K562 treated with DMSO at 1 percent for 48 hours (cell line): ENCODE measurements around the gene GH1. TPM values are rescaled to one million over a fixed set of nuclear protein-coding genes. Genes with fewer than 3 reads are reported as not detected.

Source experiments
- total RNA-seq: library from RNA; unstranded; fragments of 300-600 nt; gene quantifications from 2 replicates; pipeline ENCODE4 v1.2.3, GENCODE V29; 2022; ENCODE audit warnings: low replicate concordance; ENCODE audit errors: extremely low read depth

The GH1 gene
- total RNA-seq, result not detected in 2 replicates

DNA sequence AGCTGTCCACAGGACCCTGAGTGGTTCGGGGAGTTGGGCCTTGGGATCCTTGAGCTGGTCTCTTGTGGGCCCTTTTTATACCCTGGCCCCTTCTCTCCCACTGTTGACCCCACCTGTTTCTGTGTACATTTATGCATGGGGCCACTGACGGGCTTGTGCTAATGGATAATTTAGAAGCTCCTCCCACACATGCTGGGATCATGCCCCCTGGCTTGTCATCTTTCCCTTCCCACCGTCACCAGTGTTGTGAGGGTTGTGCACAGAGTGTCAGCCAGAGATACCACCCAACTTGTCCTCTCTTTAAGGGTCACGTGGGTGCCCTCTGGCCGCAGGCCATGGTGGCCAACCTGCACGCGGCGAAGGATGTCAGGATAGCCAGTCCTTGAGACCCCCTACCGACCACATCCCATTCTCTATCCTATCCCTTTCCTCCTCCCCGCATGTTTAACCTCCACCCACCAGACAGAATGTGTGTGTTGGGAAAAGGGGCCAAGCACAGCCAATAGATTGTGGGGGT is at the start of gene GH1:
Gene GH1 (minus strand): TSS at position 51 of the 517 bp plus-strand sequence. CDS start 63 bp downstream, outside the sequence.

GRCh38 chr17:63931981-63932561 is 13.4 kb upstream of the GH1 start, which contains the start of gene CD79B:
Gene CD79B (minus strand): TSS chr17:63932331. CDS start chr17:63932261, 70 bp downstream.

DNA sequence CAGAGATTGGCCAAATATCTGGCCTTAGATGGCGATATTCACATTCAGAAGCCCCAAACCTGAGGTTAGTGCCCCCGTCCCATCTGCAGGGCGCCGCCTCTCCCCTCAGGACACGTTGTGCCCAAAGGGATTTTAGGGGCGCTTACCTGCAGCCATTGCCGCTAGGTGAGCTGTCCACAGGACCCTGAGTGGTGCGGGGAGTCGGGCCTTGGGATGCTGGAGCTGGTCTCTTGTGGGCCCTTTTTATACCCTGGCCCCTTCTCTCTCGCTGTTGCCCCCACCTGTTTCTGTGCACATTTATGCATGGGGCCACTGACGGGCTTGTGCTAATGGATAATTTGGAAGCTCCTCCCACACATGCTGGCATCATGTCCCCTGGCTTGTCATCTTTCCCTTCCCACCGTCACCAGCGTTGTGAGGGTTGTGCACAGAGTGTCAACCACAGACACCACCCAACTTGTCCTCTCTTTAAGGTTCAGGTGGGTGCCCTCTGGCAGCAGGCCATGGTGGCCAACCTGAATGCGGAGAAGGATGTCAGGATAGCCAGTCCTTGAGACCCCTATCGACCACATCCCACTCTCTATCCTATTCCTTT is 7.5 kb downstream of the GH1 start, which contains the start of gene CSHL1:
Gene CSHL1 (minus strand): TSS at position 218 of the 595 bp plus-strand sequence. CDS start 62 bp downstream, at position 156.

GRCh38 chr17:63896524-63897354 is 21.9 kb downstream of the GH1 start, which contains the start of gene CSH1:
Gene CSH1 (minus strand): TSS chr17:63896574. CDS start chr17:63896511, 63 bp downstream.

DNA sequence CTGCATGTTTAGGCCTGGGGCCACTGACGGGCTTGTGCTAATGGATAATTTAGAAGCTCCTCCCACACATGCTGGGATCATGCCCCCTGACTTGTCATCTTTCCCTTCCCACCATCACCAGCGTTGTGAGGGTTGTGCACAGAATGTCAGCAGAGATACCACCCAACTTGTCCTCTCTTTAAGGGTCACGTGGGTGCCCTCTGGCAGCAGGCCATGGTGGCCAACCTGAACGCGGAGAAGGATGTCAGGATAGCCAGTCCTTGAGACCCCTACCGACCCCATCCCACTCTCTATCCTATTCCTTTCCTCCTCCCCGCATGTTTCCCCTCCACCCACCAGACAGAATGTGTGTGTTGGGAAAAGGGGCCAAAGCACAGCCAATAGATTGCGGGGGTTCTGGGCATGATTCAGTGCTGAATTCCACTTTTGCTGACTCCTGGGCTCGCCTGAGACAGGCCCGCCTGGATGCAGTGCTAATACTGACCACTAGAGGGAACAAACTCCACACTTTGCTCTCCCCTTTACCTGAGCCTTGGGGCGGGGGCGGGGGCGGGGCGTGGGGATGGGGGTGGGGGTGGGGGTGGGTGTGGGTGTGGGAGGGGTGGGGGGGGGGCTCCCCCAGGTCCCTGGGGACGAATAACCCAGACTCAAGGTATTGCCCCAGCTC is 36.6 kb downstream of the GH1 start, which contains the start of gene GH2:
Gene GH2 (minus strand): TSS at position 10 of the 667 bp plus-strand sequence. CDS start 143 bp downstream, outside the sequence.

DNA sequence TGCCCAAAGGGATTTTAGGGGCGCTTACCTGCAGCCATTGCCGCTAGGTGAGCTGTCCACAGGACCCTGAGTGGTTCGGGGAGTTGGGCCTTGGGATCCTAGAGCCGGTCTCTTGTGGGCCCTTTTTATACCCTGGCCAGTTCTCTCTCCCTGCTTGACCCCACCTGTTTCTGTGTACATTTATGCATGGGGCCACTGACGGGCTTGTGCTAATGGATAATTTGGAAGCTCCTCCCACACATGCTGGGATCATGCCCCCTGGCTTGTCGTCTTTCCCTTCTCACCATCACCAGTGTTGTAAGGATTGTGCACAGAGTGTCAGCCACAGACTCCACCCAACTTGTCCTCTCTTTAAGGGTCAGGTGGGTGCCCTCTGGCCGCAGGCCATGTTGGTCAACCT is 45.1 kb downstream of the GH1 start, which contains the start of gene CSH2:
Gene CSH2 (minus strand): TSS at position 101 of the 400 bp plus-strand sequence. CDS start 63 bp downstream, at position 38.

Other genes with a start within 250 kb of the GH1 start
- gene LIMD2, start 218.7 kb downstream of the GH1 start, total RNA-seq, result not detected in 2 replicates
- gene STRADA, start 177.0 kb downstream of the GH1 start, total RNA-seq, result not detected in 2 replicates
- not detected in 2 replicates for gene CCDC47, start 145.2 kb downstream of the GH1 start, total RNA-seq
- gene DDX42, start 144.7 kb downstream of the GH1 start, total RNA-seq, result not detected in 2 replicates
- 726 TPM in 1 of 2 replicates, not detected in the other for gene PSMC5, start 91.4 kb downstream of the GH1 start, total RNA-seq
- not detected in 2 replicates for gene FTSJ3, start 91.2 kb downstream of the GH1 start, total RNA-seq
- not detected in 2 replicates for gene SMARCD2, start 76.2 kb downstream of the GH1 start, total RNA-seq
- gene CSH2, start 45.2 kb downstream of the GH1 start, total RNA-seq, result not detected in 2 replicates
- not detected in 2 replicates for gene GH2, start 36.9 kb downstream of the GH1 start, total RNA-seq
- not detected in 2 replicates for gene CSH1, start 22.3 kb downstream of the GH1 start, total RNA-seq
- gene CSHL1, start 7.6 kb downstream of the GH1 start, total RNA-seq, result not detected in 2 replicates
- gene CD79B, start 13.5 kb upstream of the GH1 start, total RNA-seq, result not detected in 2 replicates
- not detected in 2 replicates for gene SCN4A, start 54.1 kb upstream of the GH1 start, total RNA-seq
- not detected in 2 replicates for gene PRR29, start 79.5 kb upstream of the GH1 start, total RNA-seq
- gene ICAM2, start 101.8 kb upstream of the GH1 start, total RNA-seq, result not detected in 2 replicates
- gene ERN1, start 211.3 kb upstream of the GH1 start, total RNA-seq, result not detected in 2 replicates